OCI-LY7 (cell line): ENCODE measurements around the gene COL17A1. TPM values are rescaled to one million over a fixed set of nuclear protein-coding genes. Genes with fewer than 3 reads are reported as not detected.

Source experiments
- BruUV-seq: library from RNA; stranded (reverse); fragments of 400-500 nt; replicated peaks from 2 replicates; lab custom pipeline; 2021; lab: Mats Ljungman, UMichigan
- CTCF ChIA-PET: fragments of 300-600 bp; sonication (Branson Sonifier 250); formaldehyde crosslinking; loops from one replicate; lab custom pipeline; 2022; ENCODE audit warnings: antibody characterized with exemption; ENCODE audit not compliant: unreplicated experiment; lab: Charles Lee
- POLR2A ChIA-PET: fragments of 300-600 bp; sonication (Branson Sonifier 250); formaldehyde crosslinking; loops from one replicate; lab custom pipeline; 2022; ENCODE audit warnings: antibody characterized with exemption; lab: Charles Lee
- DNase-seq: peaks from one replicate; pipeline ENCODE4 v3.0.0-alpha.2; 2015; ENCODE audit warnings: low spot score
- H2AFZ ChIP-seq: fragments of 200-600 bp; sonication (generic), shearing (Covaris generic); 2 replicates; pipeline ENCODE4 v1.6.1; 2014; ENCODE audit warnings: mild to moderate bottlenecking, antibody characterized with exemption, low read length, moderate library complexity
- H3K27ac ChIP-seq: fragments of 200-600 bp; sonication (generic); 2 replicates; pipeline ENCODE4 v1.5.1; 2014; ENCODE audit warnings: mixed run types, low read depth, mild to moderate bottlenecking, moderate library complexity, low read length, inconsistent platforms; ENCODE audit not compliant: poor library complexity, severe bottlenecking
- H3K36me3 ChIP-seq: fragments of 200-600 bp; sonication (generic); 2 replicates; pipeline ENCODE4 v1.6.1; 2014; ENCODE audit warnings: mild to moderate bottlenecking, antibody characterized with exemption, low read length, moderate library complexity, mixed read lengths; ENCODE audit not compliant: insufficient read depth
- H3K4me1 ChIP-seq: fragments of 200-600 bp; sonication (generic); 2 replicates; pipeline ENCODE4 v1.5.1; 2014; ENCODE audit warnings: mild to moderate bottlenecking, low read length; ENCODE audit not compliant: insufficient read depth, poor library complexity, severe bottlenecking
- H3K4me2 ChIP-seq: fragments of 200-600 bp; sonication (generic); 2 replicates; pipeline ENCODE4 v1.6.1; 2014; ENCODE audit warnings: mild to moderate bottlenecking, low read length
- H3K4me3 ChIP-seq: fragments of 200-600 bp; sonication (generic); 2 replicates; pipeline ENCODE4 v1.5.1; 2014; ENCODE audit warnings: mild to moderate bottlenecking, low read depth, low read length; ENCODE audit not compliant: poor library complexity, severe bottlenecking
- H3K79me2 ChIP-seq: fragments of 200-600 bp; sonication (generic); 2 replicates; pipeline ENCODE4 v1.6.1; 2016; ENCODE audit warnings: low read depth, mild to moderate bottlenecking, low read length, moderate library complexity, mixed read lengths; ENCODE audit not compliant: insufficient read depth
- H3K9me2 ChIP-seq: fragments of 200-600 bp; sonication (generic); 2 replicates; pipeline ENCODE4 v1.6.1; 2016; ENCODE audit warnings: mild to moderate bottlenecking, low read length, mixed read lengths; ENCODE audit not compliant: insufficient read depth
- H3K9me3 ChIP-seq: fragments of 200-600 bp; sonication (generic); 2 replicates; pipeline ENCODE4 v1.6.1; 2014; ENCODE audit warnings: mild to moderate bottlenecking, mixed run types, low read length, mixed read lengths
- H4K20me1 ChIP-seq: fragments of 200-600 bp; sonication (generic); 2 replicates; pipeline ENCODE4 v1.6.1; 2014; ENCODE audit warnings: mild to moderate bottlenecking, antibody characterized with exemption, low read length, moderate library complexity, mixed read lengths; ENCODE audit not compliant: insufficient read depth
- CTCF ChIP-seq: fragments of 200-600 bp; sonication (generic); conservative IDR thresholded peaks from 2 replicates; pipeline ENCODE4 v1.5.1; 2014; ENCODE audit warnings: mild to moderate bottlenecking, antibody characterized with exemption, low read length, moderate library complexity, mixed read lengths
- EZH2phosphoT487 ChIP-seq: fragments of 200-600 bp; sonication (generic); IDR thresholded peaks from 2 replicates; pipeline ENCODE4 v1.6.1; 2018; ENCODE audit warnings: low read depth, borderline replicate concordance, mild to moderate bottlenecking, mixed run types, antibody characterized with exemption, low read length, moderate library complexity, mixed read lengths
- intact Hi-C: fragments of 100-400 bp; cut with micrococcal nuclease; formaldehyde crosslinking; loops from one replicate; pipeline ENCODE4 v1.10.0; 2022; ENCODE audit not compliant: unreplicated experiment
- total RNA-seq, 2 experiments: library from RNA; depleted of rRNA in 1 of 2; stranded (reverse); fragments of >200 nt in 1 of 2; shearing (Covaris generic) in 1 of 2; gene quantifications; 2 replicates each; pipeline ENCODE4 v1.2.3, GENCODE V29; 2014 to 2022

The COL17A1 gene
- total RNA-seq, 2 experiments from 2014 or later: 0.17 TPM; not detected in 1

- Histone ChIP-seq H2AFZ (no peak overlapping the region), H3K4me1 (no peaks in the 10 kb centered on the region), H3K36me3 (no peaks in the 10 kb centered on the region), H3K9me3 (no peaks in the 10 kb centered on the region), H3K4me2 (no peak overlapping the region), H3K27ac (no peak overlapping the region), H4K20me1 (no peaks in the 10 kb centered on the region), H3K9me2 (no peaks in the 10 kb centered on the region), H3K79me2 (no peaks in the 10 kb centered on the region), H3K4me3 (no peak overlapping the region)
- BruUV-seq: no TSS peak
- TF ChIP-seq EZH2phosphoT487 (no peak), CTCF (no peak)
- intact Hi-C loops: no loop called here
- ChIA-PET CTCF (no interaction called here), POLR2A (interaction anchor here (0.8 kb wide), 1 partner anchor 9 kb away, joined by 3 read pairs; no protein-coding TSS in a partner anchor)
- DNase-seq: no peak
These were observed 44.6 kb downstream of the COL17A1 start for GRCh38 chr10:104040862-104041789.

DNA sequence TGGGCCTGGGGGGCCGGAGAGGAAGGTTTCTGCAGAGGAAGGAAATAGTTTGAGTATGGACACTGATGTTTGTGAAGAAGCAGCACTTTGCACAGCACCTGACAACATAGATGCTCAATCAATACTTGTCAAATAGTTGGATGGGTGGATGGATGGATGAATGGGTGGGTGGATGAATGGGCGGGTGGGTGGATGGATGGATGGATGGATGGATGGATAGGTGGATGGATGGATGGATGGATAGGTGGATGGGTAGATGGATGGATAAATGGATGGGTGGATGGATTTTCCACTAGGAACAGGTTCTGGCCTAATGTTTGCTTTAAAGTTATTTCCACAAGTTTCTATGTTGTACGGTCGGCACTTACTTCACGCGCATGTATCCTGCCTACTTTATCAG lies 45.3 kb downstream of the COL17A1 start:
- ChIA-PET POLR2A (no interaction called here), CTCF (no interaction called here)
- Histone ChIP-seq H2AFZ (no peak overlapping the region), H3K4me1 (no peaks in the 10 kb centered on the region), H3K36me3 (no peaks in the 10 kb centered on the region), H4K20me1 (no peaks in the 10 kb centered on the region), H3K9me3 (no peaks in the 10 kb centered on the region), H3K9me2 (no peaks in the 10 kb centered on the region), H3K4me2 (no peak overlapping the region), H3K27ac (no peak overlapping the region), H3K4me3 (no peak overlapping the region), H3K79me2 (no peaks in the 10 kb centered on the region)
- BruUV-seq: no TSS peak
- intact Hi-C loops: no loop called here
- TF ChIP-seq CTCF (no peak), EZH2phosphoT487 (no peak)
- no peak for DNase-seq
